NCI-H128 (cell line): Measurements from ENCODE around the gene PRR30.

Experiments
- DNase-seq: peaks from one replicate; lab custom pipeline; 2025; ENCODE audit not compliant: unreplicated experiment; lab: John Stamatoyannopoulos, UW

Gene PRR30

GRCh38 chr2:27155069-27155520, 15.9 kb upstream of the PRR30 start:
- DNase-seq, result no peak

DNA sequence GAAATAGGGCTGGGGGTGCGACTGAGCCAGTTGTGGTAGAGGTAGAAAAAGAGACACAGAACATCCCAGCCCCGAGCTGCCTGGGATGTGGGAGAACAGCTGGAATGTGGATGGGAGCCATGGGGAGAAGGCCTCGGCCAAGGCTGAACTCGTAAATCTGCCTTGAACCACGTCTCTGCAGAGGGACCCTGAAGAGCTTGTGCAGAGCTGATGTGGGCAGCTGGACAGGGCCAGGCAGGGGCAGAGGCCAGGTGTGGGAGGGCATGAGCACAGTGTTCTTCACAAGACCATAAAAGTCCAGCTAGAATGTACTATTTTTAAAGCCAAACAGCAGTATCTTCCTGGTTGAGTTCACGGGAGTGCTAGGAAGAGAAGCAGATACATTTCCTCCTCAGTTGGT, 15.3 kb upstream of the PRR30 start:
- no peak for DNase-seq

DNA sequence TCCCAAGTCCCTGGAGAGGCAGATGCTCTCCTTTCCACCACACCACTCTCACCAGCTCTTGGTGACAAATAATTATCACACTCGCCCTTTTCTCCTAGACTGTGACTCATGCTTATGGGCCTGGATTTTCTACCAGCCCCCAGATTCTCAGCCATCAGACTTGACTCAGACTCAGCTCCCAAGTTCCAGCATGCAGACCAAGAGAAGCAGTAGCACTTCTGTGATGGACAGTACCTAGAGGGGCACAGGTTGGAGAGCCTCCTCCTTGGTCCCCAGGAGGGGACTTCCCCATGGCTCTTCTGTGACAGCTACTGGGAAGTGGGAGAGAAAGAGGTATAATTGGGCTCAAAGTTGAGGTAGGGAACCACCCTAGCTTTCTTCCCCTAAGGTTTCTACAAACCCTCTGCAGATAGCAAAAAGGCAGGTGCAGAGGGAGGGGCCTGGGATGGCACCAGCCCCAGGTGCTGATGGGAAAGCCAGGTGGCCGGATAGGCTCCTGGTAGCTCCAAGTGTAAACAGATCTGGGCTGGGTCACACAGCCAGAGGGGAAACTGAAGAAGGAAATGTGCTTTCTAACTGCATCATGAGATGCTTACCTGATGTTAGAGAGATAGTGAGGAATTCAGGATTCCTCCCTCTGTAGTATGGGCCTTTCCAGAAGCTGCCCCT, 13.7 kb upstream of the PRR30 start:
- DNase-seq, result no peak

GRCh38 chr2:27152102-27152795, 13.0 kb upstream of the PRR30 start:
- no peak for DNase-seq

DNA sequence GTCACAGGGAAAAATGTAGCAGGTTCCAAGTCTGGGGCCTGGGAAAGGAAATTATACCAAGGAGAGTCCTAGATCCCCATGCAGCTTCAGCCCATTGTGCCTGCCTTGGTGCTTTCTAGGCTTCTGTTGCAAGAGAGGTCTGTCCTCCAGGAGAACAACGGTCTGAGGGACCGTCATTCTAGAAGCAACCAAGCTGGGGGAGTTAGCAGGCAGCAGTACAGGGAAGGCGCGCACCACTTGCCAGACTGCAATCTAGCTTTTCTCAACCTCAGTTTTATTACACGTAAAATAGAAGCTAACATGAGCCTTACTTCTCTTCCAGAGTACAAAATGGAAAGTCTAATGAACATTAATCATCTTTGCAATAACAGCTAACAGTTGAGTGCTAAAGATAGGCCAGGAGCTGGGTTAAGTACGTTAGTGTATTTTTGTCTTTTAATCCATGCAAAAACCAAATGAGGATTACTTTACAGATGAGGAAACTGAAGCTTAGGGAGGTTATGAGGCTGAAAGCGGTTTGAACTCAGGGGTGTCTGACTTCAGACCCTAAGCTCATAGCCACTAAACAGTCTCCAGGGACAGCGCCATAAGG, 11.5 kb upstream of the PRR30 start:
- DNase-seq, result no peak

- DNase-seq, result no peak
Observed at GRCh38 chr2:27149570-27150405, 10.6 kb upstream of the PRR30 start.

GRCh38 chr2:27148801-27149439, 9.7 kb upstream of the PRR30 start, which contains the start of gene TCF23:
Gene TCF23 (plus strand): TSS chr2:27149004. CDS start chr2:27149134, 130 bp downstream.
- no peak for DNase-seq

DNA sequence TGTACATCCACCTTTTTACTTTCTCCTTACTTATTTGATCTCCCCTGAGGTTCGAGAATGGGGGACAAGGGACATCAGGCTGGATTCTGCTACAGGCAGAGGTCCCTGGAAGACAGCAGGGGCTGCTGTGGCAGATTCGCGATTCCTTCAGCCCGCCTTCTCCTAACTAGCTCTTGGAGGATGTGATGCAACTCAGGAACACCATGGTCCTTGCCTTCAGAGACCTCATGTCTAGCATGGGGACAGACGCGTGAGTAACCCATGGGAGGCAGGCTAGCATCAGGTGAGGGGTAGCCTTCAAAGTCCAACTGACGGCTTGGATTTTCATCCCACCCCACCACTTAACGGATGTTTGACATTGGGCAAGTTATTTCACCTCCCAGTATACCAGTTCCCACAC, 8.7 kb upstream of the PRR30 start:
- DNase-seq, result no peak

DNA sequence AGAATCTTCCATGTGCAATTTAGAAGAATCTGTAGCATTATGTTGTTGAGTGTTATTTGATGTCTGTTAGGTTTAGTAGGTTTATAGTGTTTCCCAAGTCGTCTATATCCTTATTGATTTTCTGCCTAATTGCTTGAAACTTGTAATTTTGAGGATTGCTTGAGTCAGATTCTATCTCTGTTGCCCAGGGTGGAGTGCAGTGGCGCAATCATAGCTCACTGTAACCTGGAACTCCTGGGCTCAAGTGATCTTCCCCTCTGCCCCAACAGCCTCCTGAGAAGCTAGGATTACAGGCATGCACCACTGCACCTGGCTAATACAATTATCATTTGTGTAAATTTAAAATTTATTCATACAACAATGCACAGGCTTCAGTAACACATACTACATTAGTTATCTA, 6.5 kb upstream of the PRR30 start:
- no peak for DNase-seq

- no peak for DNase-seq
Observed at GRCh38 chr2:27143285-27143684, 4.1 kb upstream of the PRR30 start.

GRCh38 chr2:27138111-27138510, 1.1 kb downstream of the PRR30 start:
- no peak for DNase-seq

GRCh38 chr2:27137322-27137935, 1.8 kb downstream of the PRR30 start:
- DNase-seq, result no peak

- DNase-seq, result no peak
Observed at GRCh38 chr2:27136751-27137150, 2.5 kb downstream of the PRR30 start.

DNA sequence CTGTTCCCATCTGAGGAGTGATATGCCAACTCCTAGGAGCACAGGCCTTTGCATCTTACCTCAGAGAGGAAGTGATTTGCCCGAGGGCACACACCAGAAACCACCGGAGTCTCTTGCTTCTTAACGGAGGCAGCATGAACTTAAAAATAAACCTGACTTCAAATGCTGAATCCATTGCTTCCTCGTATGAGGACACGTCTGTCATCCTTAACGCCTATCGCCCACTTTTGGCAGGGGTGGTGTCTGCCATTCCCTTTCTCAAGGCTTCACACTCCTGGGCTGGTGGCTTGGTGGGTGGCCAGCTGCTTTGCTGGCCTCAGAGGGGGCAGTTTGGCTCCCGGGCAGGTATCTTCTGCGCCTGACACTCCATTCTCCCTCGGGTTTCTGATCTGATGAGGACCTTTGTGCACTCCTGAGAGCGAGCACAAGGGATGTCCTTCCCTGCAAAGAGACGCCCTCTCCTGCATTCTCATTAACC, 3.7 kb downstream of the PRR30 start:
- no peak for DNase-seq

- DNase-seq, result no peak
Observed at GRCh38 chr2:27134781-27135477, 4.3 kb downstream of the PRR30 start.

DNA sequence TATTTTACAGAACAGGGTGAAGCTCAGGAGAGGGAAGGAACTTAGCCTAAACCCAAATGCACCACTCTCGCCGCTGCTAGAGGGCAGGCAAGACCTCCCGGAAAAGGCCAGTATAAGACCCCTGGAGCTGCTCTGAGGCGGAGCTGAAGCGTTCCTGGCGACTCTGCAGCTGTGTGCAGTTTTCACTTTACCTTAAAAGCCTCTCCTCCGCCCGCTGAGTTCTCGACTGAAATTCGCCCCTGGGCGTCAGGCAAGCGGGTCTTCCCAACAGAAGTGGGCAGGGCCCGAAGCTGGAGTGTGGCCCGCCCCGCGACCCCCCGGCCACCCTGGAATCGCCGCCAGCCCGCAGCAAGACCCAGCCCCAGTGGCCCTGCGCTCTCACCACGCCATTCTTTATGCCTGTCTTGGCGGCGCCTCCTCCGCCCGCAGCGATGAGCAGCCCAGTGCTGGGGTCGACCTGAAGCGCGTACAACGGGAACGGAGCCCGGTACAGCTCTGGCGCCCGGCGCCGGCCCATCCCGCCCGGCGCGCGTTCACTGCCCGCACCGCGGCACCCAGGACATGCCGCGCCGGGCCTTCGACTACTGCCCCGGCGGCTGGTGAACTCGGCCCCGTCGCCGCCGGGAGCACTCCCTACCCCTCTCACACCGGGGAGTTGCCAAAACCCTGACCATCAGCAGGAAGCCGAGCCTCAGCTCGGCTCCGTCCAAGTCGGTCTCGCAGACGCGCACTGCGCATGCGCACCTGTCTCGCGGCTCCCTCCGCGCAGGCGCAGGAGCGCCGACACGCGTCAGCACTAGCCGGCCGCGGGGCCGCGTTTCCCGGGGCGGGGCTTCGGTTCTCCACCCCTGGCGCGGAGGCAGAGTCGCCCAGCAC, 5.1 kb downstream of the PRR30 start, which contains the start of gene PREB:
PREB (minus strand) TSS at position 732 of the 876 bp plus-strand sequence; CDS start at position 517, 215 bp downstream.
- DNase-seq, result peak; percentile 92

DNA sequence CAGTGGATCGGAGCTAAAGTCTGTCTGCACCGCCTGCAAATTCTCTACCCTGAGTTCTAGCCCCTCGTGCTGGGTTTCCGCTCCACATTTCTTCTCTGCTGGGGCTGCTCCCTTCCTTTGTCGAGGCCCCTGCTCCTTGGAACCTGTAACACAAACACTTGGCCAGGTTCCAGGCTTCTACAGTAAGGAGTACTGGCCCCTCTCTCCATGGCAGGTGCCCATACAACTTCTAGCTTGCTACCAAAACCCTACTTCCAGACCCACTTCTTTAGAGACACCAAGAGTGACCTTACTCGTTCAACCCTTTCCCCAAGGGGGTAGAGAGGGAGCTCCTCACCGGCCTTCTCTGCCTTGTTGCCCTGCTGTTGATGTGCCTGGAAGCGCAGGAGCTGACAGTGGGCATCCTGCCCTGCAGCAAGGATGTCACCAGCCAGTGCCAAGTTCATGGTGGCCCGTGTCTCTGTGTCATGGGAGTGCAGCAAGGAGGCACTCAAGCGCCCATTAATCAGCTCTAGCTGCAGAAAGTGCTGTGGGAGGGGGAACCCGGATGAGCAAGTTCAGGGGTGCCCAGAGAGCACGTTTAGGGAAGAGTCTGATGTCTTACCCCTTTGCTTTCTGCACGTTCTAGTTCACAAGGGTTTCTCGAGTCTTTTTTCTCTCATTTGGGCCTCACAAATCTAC, 5.9 kb downstream of the PRR30 start:
- no peak for DNase-seq

DNA sequence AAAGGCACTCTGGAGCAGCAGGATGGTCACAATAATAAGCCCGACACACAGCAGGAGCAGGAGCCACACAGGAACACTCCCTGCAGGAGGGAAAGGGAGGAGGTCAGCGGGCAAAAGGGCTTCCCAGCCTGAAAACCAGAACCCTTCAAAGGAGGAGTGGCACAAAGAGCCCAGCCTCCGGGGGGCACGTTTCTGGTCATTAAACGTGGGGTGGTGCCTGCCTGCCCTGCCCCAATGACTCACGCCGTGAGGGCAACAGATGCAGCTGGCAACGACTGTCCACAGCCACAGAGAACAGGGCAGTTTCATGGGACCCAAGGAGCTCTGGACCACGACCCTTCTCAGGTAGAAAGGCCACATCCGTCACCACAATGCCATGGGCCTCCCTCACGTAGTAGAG, 7.8 kb downstream of the PRR30 start:
- no peak for DNase-seq
